Stomach (tissue), 4 donors: ENCODE data around the gene SESTD1.

Experiments
- CTCF ChIP-seq, 7 experiments: fragments of 450-650 bp in 4 of 7; fragments of 200-600 bp in 3 of 7; sonication (generic) in 3 of 7; IDR thresholded peaks; one replicate each; pipeline ENCODE4 v1.5.1; 2016 to 2019; ENCODE audit warnings: antibody characterized with exemption in 7 of 7, control low read depth in 2 of 7, mild to moderate bottlenecking in 1 of 7
- POLR2A ChIP-seq, 4 donors: fragments of 450-650 bp; IDR thresholded peaks; one replicate each; pipeline ENCODE4 v1.6.1; 2016; ENCODE audit warnings: antibody characterized with exemption in 4 of 4, control low read depth in 2 of 4, mild to moderate bottlenecking in 1 of 4, moderate library complexity in 1 of 4
- POLR2AphosphoS5 ChIP-seq, 3 donors: sonication (generic); formaldehyde crosslinking; IDR thresholded peaks; one replicate each; pipeline ENCODE4 v1.6.1; 2016; ENCODE audit warnings: antibody characterized with exemption in 3 of 3

- TF ChIP-seq POLR2A (IDR thresholded peaks at IDR 0.05), result no peak
- TF ChIP-seq CTCF (IDR thresholded peaks at IDR 0.05), result no peak
- no peak for TF ChIP-seq POLR2AphosphoS5 (IDR thresholded peaks at IDR 0.05)
Measured at GRCh38 chr2:179072527-179072926, 192.1 kb downstream of the SESTD1 start.
